ENCODE data around the gene ANKRD18A. TPM values are rescaled to one million over a fixed set of nuclear protein-coding genes. Genes with fewer than 3 reads are reported as not detected.

The ANKRD18A gene
- total and polyA plus RNA-seq, 2 of the 8 experiments (the other 6 are each of a cell fraction or from before 2014, with no cell fraction given), result 0.68 to 4.0 TPM

GRCh38 chr9:38641985-38642864 lies 21.8 kb upstream of the ANKRD18A start:
- H4K91ac ChIP-seq (replicated peaks; ENCODE audit: insufficient read length, low read length), result peak overlapping the region; percentile 18
- H3K9me3 ChIP-seq (ENCODE audit: insufficient read depth in 2 of 2, low read depth in 1 of 2, low read length in 1 of 2), result no peaks in the 10 kb centered on the region
- no peak overlapping the region for H3K14ac ChIP-seq (ENCODE audit: insufficient read length)
- CTCF ChIA-PET (ENCODE audit: partially characterized antibody), result interaction anchor here (0.5 to 4.0 kb wide), 29 partner anchors 8 to 461 kb away, joined by 3 to 53 read pairs (median 4); partner anchors contain the start of gene ANKRD18A
- H3K27me3 ChIP-seq (replicated peaks in 1 of 4; ENCODE audit: control insufficient read depth in 3 of 4, extremely low read depth in 1 of 4, insufficient read depth in 3 of 4, low read length in 3 of 4), result no peaks in the 10 kb centered on the region
- H2BK20ac ChIP-seq (ENCODE audit: low read length), result no peak overlapping the region
- 85% methylated on average over 12 of the region's 12 CpGs; no CpG with 5 or more reads in 1 of the 2 experiments for WGBS, 2 experiments (ENCODE audit: extremely low coverage in 1 of 2, insufficient coverage in 1 of 2, insufficient read length in 1 of 2, insufficient replicate concordance in 2 of 2, low coverage in 1 of 2, low lambda C conversion rate in 2 of 2, missing lambda C conversion rate in 1 of 2)
- H4K5ac ChIP-seq (ENCODE audit: insufficient read length, low read depth, low read length), result no peak overlapping the region
- H3K18ac ChIP-seq (ENCODE audit: extremely low read depth, low read length), result peak overlapping the region; percentile 21; the same call in 1 of the 2 replicates
- no peaks in the 10 kb centered on the region for H3K36me3 ChIP-seq (ENCODE audit: control insufficient read depth in 2 of 4, insufficient read depth in 4 of 4, low read length in 3 of 4)
- DNase-seq (ENCODE audit: low read depth in 1 of 2, low spot score in 2 of 2) (peak in 1 of 2 experiments; percentile 72), FAIRE-seq (peak; percentile 78)
- no peak overlapping the region for H3K23ac ChIP-seq (ENCODE audit: insufficient read length)
- H3K4me1 ChIP-seq (replicated peaks in 1 of 4; ENCODE audit: control insufficient read depth in 3 of 4, insufficient read depth in 4 of 4, low read length in 3 of 4), result peaks cover 3 to 6% (median 4%) of the 10 kb centered on the region in 4 experiments; a peak in 5 of 7 replicates
- no peak overlapping the region for H3K56ac ChIP-seq (replicated peaks; ENCODE audit: insufficient read length, low read depth, low read length)
- no peak overlapping the region for H2BK120ac ChIP-seq (replicated peaks; ENCODE audit: low read depth, low read length)
- no peak overlapping the region for H3K4ac ChIP-seq (replicated peaks; ENCODE audit: insufficient read length, low read depth, low read length)
- H3K9ac ChIP-seq (replicated peaks in 1 of 4; ENCODE audit: extremely low read depth in 1 of 4, low read depth in 3 of 4, low read length in 3 of 4), result no peak overlapping the region
- POLR2A ChIA-PET (ENCODE audit: partially characterized antibody), result no interaction called here
- no peak overlapping the region for H3K27ac ChIP-seq (ENCODE audit: low read depth, low read length)
- no peaks in the 10 kb centered on the region for H3K79me1 ChIP-seq (ENCODE audit: low read depth, low read length)
- no peaks in the 10 kb centered on the region for H4K20me1 ChIP-seq (replicated peaks in 1 of 2; ENCODE audit: control insufficient read depth in 1 of 2, insufficient read depth in 2 of 2, low read length in 2 of 2)
- H2AK5ac ChIP-seq (ENCODE audit: low read depth, low read length), result no peak overlapping the region
- no peak overlapping the region for H3K4me3 ChIP-seq (ENCODE audit: extremely low read depth in 1 of 4, insufficient read depth in 2 of 4, low read depth in 3 of 4, low read length in 4 of 4)
- no peak overlapping the region; the same call in 1 of the 2 replicates for H2BK12ac ChIP-seq (ENCODE audit: low read depth, low read length)
- no peak overlapping the region for H3K4me2 ChIP-seq (ENCODE audit: insufficient read depth in 1 of 2, low read depth in 2 of 2, low read length in 2 of 2)
- no peak overlapping the region for H2BK5ac ChIP-seq (ENCODE audit: low read depth, low read length)
- 0 out of 2 replicates have a peak overlapping the region, but pooled peaks have one; percentile 38 for H2AFZ ChIP-seq (ENCODE audit: low read length)
- H2BK15ac ChIP-seq (ENCODE audit: low read length), result no peak overlapping the region
- H3K79me2 ChIP-seq (ENCODE audit: control insufficient read depth in 1 of 2, insufficient read depth in 2 of 2, low read length in 2 of 2), result no peaks in the 10 kb centered on the region
- H3K23me2 ChIP-seq (ENCODE audit: low read depth, low read length), result no peaks in the 10 kb centered on the region
- H4K8ac ChIP-seq (ENCODE audit: extremely low read depth, insufficient read depth, low read length), result no peak overlapping the region; the same call in 1 of the 2 replicates
- peak; percentile 85 to 87 for TF ChIP-seq RAD21 (IDR thresholded peaks at IDR 0.05 in 1 of 2, conservative IDR thresholded peaks at IDR 0.05 in 1 of 2; ENCODE audit: low read depth in 2 of 2, low read length in 2 of 2)
- TF ChIP-seq ATF3 (IDR thresholded peaks at IDR 0.05; ENCODE audit: insufficient read depth, low read depth, low read length), result no peak
- TF ChIP-seq SUZ12 (IDR thresholded peaks at IDR 0.05; ENCODE audit: low read length), result no peak
- TF ChIP-seq EZH2 (IDR thresholded peaks at IDR 0.05; ENCODE audit: low read depth, low read length, severe bottlenecking), result no peak
- no peak for TF ChIP-seq EP300 (IDR thresholded peaks at IDR 0.05; ENCODE audit: borderline replicate concordance in 1 of 2, low read depth in 2 of 2, low read length in 2 of 2)
- no peak for TF ChIP-seq HDAC6 (IDR thresholded peaks at IDR 0.05; ENCODE audit: low read depth, low read length)
- no peak for TF ChIP-seq RXRA (IDR thresholded peaks at IDR 0.05; ENCODE audit: insufficient read depth, low read depth, low read length)

All from H1 (cell line).